Large intestine (tissue), 3 donors: ENCODE data around the gene PNPO. TPM values are rescaled to one million over a fixed set of nuclear protein-coding genes. Genes with fewer than 3 reads are reported as not detected.
"Not testable (repeated sequence)": the region's sequence is repeated elsewhere in the genome, so short reads cannot be mapped to it uniquely, and the experiment has no call there.

ENCODE experiments used
- DNase-seq, 2 donors: peaks; one replicate each; pipeline versions ENCODE4 v3.0.0 to v3.0.0-alpha.2; 2013
- H3K27ac ChIP-seq: one replicate; pipeline ENCODE4 v1.5.1; 2013; ENCODE audit warnings: low read length
- H3K27me3 ChIP-seq: 2 replicates; pipeline ENCODE4 v1.6.1; 2013; ENCODE audit warnings: low read length; ENCODE audit not compliant: control insufficient read depth, insufficient read depth
- H3K36me3 ChIP-seq: 2 replicates; pipeline ENCODE4 v1.6.1; 2013; ENCODE audit warnings: low read length; ENCODE audit not compliant: control insufficient read depth, insufficient read depth
- H3K4me1 ChIP-seq: one replicate; pipeline ENCODE4 v1.6.1; 2013; ENCODE audit warnings: low read length; ENCODE audit not compliant: control insufficient read depth, insufficient read depth
- H3K4me3 ChIP-seq: one replicate; pipeline ENCODE4 v1.5.1; 2013; ENCODE audit warnings: low read length
- H3K9me3 ChIP-seq: one replicate; pipeline ENCODE4 v1.6.1; 2013; ENCODE audit warnings: mild to moderate bottlenecking, low read depth, low read length, moderate library complexity; ENCODE audit not compliant: control insufficient read depth
- WGBS: methylation state at CpG from one replicate; pipeline ENCODE4 v1.1.5; 2013; ENCODE audit warnings: low lambda C conversion rate; ENCODE audit not compliant: insufficient coverage; 5-methylcytosine and 5-hydroxymethylcytosine counted together
- polyA plus RNA-seq: library from polyadenylated mRNA; unstranded; fragments of 120-200 nt; gene quantifications from one replicate; pipeline ENCODE4 v1.2.1, GENCODE V29; 2013

PNPO gene
- polyA plus RNA-seq, 1 donor: 38.7 TPM

- Histone ChIP-seq H3K4me1 (peaks cover 10% of the 10 kb centered on the region), H3K27me3 (peaks cover 2% of the 10 kb centered on the region), H3K36me3 (peaks cover 14% of the 10 kb centered on the region), H3K9me3 (no peaks in the 10 kb centered on the region), H3K27ac (no peak overlapping the region), H3K4me3 (no peak overlapping the region)
- DNase-seq: peak in 1 of 2 donors; percentile 26
- WGBS: no CpG with 5 or more reads among the region's 17 CpGs
These were observed 46.0 kb downstream of the PNPO start for GRCh38 chr17:47987240-47987835.

DNA sequence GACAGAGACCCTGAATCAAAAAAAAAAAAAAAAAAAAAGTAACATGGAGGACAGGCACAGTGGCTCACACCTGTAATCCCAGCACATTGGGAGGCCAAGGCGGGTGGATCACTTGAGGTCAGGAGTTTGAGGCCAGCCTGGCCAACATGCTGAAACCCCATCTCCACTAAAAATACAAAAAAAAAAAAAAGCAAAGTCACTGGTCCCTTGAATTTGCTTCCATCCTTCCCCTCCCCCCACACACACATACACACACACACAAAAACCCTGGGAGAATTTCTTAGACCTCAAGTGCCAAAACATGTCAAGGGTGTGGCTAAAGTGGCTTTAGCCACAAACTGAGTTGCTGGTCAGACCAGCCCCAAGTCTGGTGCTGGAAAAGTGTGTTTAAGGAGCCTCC lies 47.1 kb downstream of the PNPO start:
- H3K27ac ChIP-seq, H3K36me3 ChIP-seq, DNase-seq, H3K4me3 ChIP-seq, H3K4me1 ChIP-seq, H3K27me3 ChIP-seq, H3K9me3 ChIP-seq: not testable (repeated sequence)
- WGBS: no CpG with 5 or more reads among the region's 1 CpG

DNA sequence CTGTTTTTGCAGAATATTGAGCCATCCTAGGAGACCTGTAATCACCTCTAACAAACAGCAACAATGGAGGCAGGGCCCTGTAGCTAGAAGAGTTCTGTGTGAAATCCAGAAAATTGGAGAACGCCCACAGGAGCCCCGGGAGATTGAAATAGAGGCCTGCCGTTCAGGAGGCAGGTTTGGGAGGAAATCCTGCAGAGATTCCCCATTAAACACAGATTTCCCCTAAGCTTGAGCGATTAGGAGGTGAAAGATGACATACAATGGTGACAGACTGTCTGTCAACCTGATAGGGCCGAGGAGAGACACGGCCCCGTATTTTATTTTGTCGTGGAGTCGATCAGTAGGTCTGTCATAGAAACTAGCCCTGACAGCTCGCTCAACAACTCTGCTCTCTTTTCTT lies 47.8 kb downstream of the PNPO start:
- no peak overlapping the region for H3K4me3 ChIP-seq
- H3K27ac ChIP-seq: no peak overlapping the region
- H3K27me3 ChIP-seq: peaks cover 2% of the 10 kb centered on the region
- peaks cover 10% of the 10 kb centered on the region for H3K4me1 ChIP-seq
- H3K36me3 ChIP-seq: peaks cover 3% of the 10 kb centered on the region
- DNase-seq: no peak
- WGBS: no CpG with 5 or more reads among the region's 10 CpGs
- H3K9me3 ChIP-seq: no peaks in the 10 kb centered on the region

GRCh38 chr17:47989700-47990099 lies 48.3 kb downstream of the PNPO start:
- Histone ChIP-seq H3K27me3 (peaks cover 2% of the 10 kb centered on the region), H3K4me1 (peaks cover 10% of the 10 kb centered on the region), H3K36me3 (no peaks in the 10 kb centered on the region), H3K27ac (no peak overlapping the region), H3K4me3 (no peak overlapping the region), H3K9me3 (no peaks in the 10 kb centered on the region)
- WGBS: no CpG with 5 or more reads among the region's 1 CpG
- DNase-seq: no peak

DNA sequence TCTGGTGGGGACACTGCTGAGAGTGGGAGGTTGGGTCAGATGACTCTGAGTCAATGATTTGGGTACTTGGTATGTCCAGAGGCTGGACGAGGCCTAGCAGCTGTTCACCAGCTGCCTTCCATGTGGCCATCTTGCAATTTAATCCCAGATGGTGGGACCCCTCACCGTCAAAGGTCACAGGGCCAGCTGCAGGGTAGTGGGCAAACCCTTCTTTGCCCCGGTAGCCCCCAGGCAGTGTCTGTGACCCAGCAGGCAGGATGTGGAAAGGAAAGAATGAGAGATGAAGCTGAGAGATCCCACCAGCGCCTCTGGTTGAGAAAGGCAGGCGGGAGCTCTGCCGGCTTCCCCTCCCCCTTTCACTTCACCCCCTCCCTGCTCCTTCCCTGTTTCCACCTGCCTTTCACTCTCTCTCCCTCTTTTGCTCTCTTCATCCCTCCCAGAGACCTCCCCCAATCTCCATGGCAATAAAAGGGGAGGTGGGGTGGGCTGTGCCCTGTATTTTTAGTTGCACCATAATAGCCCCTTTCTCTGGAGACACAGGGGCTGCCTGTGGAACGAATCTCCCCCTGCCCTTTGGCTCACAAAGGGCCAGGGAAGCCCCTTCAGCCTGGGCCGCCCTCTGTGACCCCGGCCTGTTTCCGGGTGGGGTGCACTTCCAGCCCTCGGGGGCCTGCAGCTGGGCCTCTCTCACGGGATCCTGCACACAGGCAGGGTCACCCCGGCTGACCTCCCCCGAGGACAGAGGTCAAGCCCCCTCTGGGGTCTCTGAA lies 49.8 kb downstream of the PNPO start:
- WGBS: 20% methylated on average over 1 of the region's 14 CpGs
- H3K9me3 ChIP-seq: no peaks in the 10 kb centered on the region

DNA sequence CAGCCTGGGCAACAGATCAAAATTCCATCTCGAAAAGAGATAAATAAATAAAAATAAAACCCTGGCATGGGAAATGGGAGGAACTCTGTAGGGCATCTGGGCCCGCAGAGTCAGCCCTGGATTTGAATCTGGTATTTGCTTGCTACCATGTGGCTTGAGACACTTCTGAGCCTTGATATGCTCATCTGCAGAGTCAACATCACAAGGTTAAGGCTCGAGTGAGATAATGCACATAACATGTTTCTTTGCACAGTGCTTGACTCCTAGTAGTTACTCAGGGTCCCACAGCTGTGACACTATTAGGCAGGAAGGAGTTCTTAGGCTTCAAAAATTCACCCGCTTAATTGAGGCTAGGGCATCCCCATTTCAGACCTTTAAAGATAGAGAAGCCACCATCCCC lies 50.8 kb downstream of the PNPO start:
- Histone ChIP-seq H3K4me3 (no peak overlapping the region), H3K4me1 (peaks cover 7% of the 10 kb centered on the region), H3K9me3 (no peaks in the 10 kb centered on the region), H3K27me3 (peaks cover 4% of the 10 kb centered on the region), H3K27ac (no peak overlapping the region), H3K36me3 (no peaks in the 10 kb centered on the region)
- WGBS: no CpG with 5 or more reads among the region's 4 CpGs
- no peak for DNase-seq

More for the DNA sequence above, 49.8 kb downstream of the PNPO start:
- Histone ChIP-seq H3K27me3 (peaks cover 4% of the 10 kb centered on the region), H3K4me1 (peaks cover 10% of the 10 kb centered on the region), H3K36me3 (no peaks in the 10 kb centered on the region), H3K27ac (no peak overlapping the region), H3K4me3 (no peak overlapping the region)
- no peak for DNase-seq

DNA sequence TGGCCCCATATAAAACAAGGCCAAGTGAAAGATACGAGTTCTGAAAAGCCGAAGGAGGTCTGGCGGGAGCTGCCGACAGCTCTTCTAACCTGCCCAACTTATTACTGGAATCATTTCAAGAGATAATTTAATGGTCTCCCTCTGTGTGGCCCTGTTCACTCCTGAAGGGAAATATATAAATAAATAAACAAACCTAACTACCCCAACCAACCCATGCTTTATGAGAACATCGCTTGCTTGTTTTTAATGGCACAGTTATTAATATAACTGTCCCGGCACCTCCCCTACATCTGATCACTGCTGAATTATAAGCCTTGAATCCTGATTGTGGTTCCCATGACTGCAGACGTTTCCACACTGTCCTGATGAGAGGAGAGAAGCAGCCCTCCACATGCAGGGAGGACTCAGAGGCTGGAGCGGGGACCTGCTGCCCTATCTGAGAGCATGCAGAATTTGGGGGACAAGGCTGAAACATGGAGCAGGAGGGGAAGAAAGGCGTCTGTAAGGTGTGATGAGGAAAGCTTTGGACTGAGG lies 51.7 kb downstream of the PNPO start:
- Histone ChIP-seq H3K4me1 (peaks cover under 1% of the 10 kb centered on the region), H3K4me3 (no peak overlapping the region), H3K27me3 (peaks cover 2% of the 10 kb centered on the region), H3K27ac (no peak overlapping the region), H3K9me3 (no peaks in the 10 kb centered on the region), H3K36me3 (no peaks in the 10 kb centered on the region)
- no peak for DNase-seq
- 80% methylated on average over 1 of the region's 9 CpGs for WGBS

GRCh38 chr17:47993964-47994363 lies 52.6 kb downstream of the PNPO start:
- H3K9me3 ChIP-seq: no peaks in the 10 kb centered on the region
- no peaks in the 10 kb centered on the region for H3K4me1 ChIP-seq
- no peaks in the 10 kb centered on the region for H3K36me3 ChIP-seq
- no CpG with 5 or more reads among the region's 5 CpGs for WGBS
- H3K27ac ChIP-seq: no peak overlapping the region
- no peak overlapping the region for H3K4me3 ChIP-seq
- peaks cover 2% of the 10 kb centered on the region for H3K27me3 ChIP-seq
- DNase-seq: no peak

- H3K36me3 ChIP-seq: no peaks in the 10 kb centered on the region
- no CpG with 5 or more reads among the region's 4 CpGs for WGBS
- no peak for DNase-seq
- H3K9me3 ChIP-seq: no peaks in the 10 kb centered on the region
- no peak overlapping the region for H3K27ac ChIP-seq
- H3K27me3 ChIP-seq: peaks cover 2% of the 10 kb centered on the region
- H3K4me1 ChIP-seq: peaks cover under 1% of the 10 kb centered on the region
- no peak overlapping the region for H3K4me3 ChIP-seq
These were observed 53.4 kb downstream of the PNPO start for GRCh38 chr17:47994724-47995123.

DNA sequence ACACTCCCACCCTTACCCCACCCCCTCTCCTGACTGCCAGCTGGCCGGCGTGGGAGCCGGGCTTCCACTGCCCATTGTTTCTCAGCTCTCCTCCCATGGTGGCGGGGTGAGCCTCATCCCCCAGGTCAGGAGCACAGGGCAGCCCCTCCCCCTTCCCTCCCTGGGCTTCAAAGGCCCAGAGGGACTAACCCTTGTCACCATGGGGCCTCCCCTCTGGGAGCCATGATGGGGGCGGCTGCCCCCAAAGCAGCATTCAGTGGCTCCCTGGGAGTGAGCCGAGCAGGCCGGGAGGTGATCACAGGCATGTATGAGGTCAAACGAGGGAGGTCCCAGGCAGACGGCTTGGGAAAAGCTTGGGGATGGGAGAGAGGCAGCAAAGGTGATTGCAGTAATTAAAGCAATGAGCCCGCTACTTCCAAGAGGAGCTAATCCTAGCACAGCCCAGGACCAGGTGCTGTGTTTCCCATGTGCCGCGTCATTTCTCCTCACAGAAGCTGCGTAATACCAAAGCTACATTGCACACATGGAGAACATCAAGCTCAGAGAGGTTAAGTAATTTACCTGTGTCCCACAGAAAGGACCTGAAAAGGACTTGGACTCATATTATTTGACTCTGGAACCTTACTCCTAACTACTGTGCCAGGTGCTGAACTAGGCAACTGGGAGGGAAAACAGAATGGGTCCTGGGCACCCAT lies 54.0 kb downstream of the PNPO start:
- DNase-seq: no peak
- no CpG with 5 or more reads among the region's 13 CpGs for WGBS
- H3K27ac ChIP-seq: no peak overlapping the region

More for the DNA sequence above, 54.0 kb downstream of the PNPO start:
- H3K4me3 ChIP-seq: no peak overlapping the region
- peaks cover 2% of the 10 kb centered on the region for H3K27me3 ChIP-seq
- no peaks in the 10 kb centered on the region for H3K9me3 ChIP-seq
- peaks cover 5% of the 10 kb centered on the region for H3K4me1 ChIP-seq
- no peaks in the 10 kb centered on the region for H3K36me3 ChIP-seq
